CD8-positive, alpha-beta memory T cell (primary cell): ENCODE data around the gene CADM1. TPM values are rescaled to one million over a fixed set of nuclear protein-coding genes. Genes with fewer than 3 reads are reported as not detected.

Experiments used
- CTCF ChIA-PET: fragments of 350-600 bp; sonication (Branson Sonifier 250); formaldehyde crosslinking; loops from one replicate; lab custom pipeline; 2021; ENCODE audit warnings: antibody characterized with exemption; lab: Charles Lee
- POLR2A ChIA-PET: fragments of 350-600 bp; sonication (Branson Sonifier 250); formaldehyde crosslinking; loops from one replicate; lab custom pipeline; 2021; ENCODE audit warnings: antibody characterized with exemption; lab: Charles Lee
- DNase-seq, 5 donors: peaks; one replicate each; pipeline versions ENCODE4 v3.0.0 to v3.0.0-alpha.2; 2020 to 2022; ENCODE audit warnings: mixed read lengths in 1 of 5
- H3K27ac ChIP-seq: one replicate; pipeline ENCODE4 v1.7.0; 2013; ENCODE audit warnings: low read depth, mild to moderate bottlenecking, low read length, moderate library complexity
- H3K27me3 ChIP-seq: 2 replicates; pipeline ENCODE4 v1.7.0; 2013; ENCODE audit warnings: low read length, mild to moderate bottlenecking; ENCODE audit not compliant: insufficient read depth, poor library complexity, severe bottlenecking
- H3K36me3 ChIP-seq: 2 replicates; pipeline ENCODE4 v1.7.0; 2013; ENCODE audit warnings: mild to moderate bottlenecking, low read length, moderate library complexity; ENCODE audit not compliant: insufficient read depth
- H3K4me1 ChIP-seq: 2 replicates; pipeline ENCODE4 v1.7.0; 2013; ENCODE audit warnings: mild to moderate bottlenecking, low read length, moderate library complexity; ENCODE audit not compliant: insufficient read depth
- H3K4me3 ChIP-seq: 2 replicates; pipeline ENCODE4 v1.7.0; 2013; ENCODE audit warnings: mild to moderate bottlenecking, low read length
- H3K9me3 ChIP-seq: 2 replicates; pipeline ENCODE4 v1.7.0; 2013; ENCODE audit warnings: mild to moderate bottlenecking, low read length
- H3K27ac Mint-ChIP-seq, 8 donors: one replicate each; pipeline ENCODE4 v1.8.0; 2020 to 2021; ENCODE audit warnings: mixed read lengths in 8 of 8, mild to moderate bottlenecking in 6 of 8, inconsistent platforms in 3 of 8, moderate library complexity in 3 of 8
- H3K27me3 Mint-ChIP-seq, 2 donors: one replicate each; pipeline ENCODE4 v1.8.0; 2020 to 2021; ENCODE audit warnings: mixed read lengths in 2 of 2, mild to moderate bottlenecking in 1 of 2, moderate library complexity in 1 of 2
- H3K36me3 Mint-ChIP-seq, 3 donors: one replicate each; pipeline ENCODE4 v1.8.0; 2020 to 2021; ENCODE audit warnings: mixed read lengths in 3 of 3, inconsistent platforms in 1 of 3, mild to moderate bottlenecking in 1 of 3
- H3K4me1 Mint-ChIP-seq, 3 donors: one replicate each; pipeline ENCODE4 v1.8.0; 2020 to 2021; ENCODE audit warnings: mixed read lengths in 3 of 3, inconsistent platforms in 1 of 3, mild to moderate bottlenecking in 1 of 3
- H3K4me3 Mint-ChIP-seq, 7 donors: one replicate each; pipeline ENCODE4 v1.8.0; 2020 to 2021; ENCODE audit warnings: mixed read lengths in 7 of 7, mild to moderate bottlenecking in 6 of 7, moderate library complexity in 4 of 7, inconsistent platforms in 2 of 7
- H3K9me3 Mint-ChIP-seq, 5 donors: one replicate each; pipeline ENCODE4 v1.8.0; 2020 to 2022; ENCODE audit warnings: mixed read lengths in 5 of 5, mild to moderate bottlenecking in 3 of 5, moderate library complexity in 2 of 5, inconsistent platforms in 1 of 5
- polyA plus RNA-seq: library from polyadenylated mRNA; unstranded; fragments of 300-500 nt; fragmentation: Illumina TruSeq; gene quantifications from one replicate; pipeline ENCODE4 v1.2.3, GENCODE V29; 2021
- total RNA-seq, 2 experiments: library from RNA; stranded (reverse); gene quantifications; one replicate each; pipeline ENCODE4 v1.2.3, GENCODE V29; 2021

CADM1 gene
- total and polyA plus RNA-seq, 3 experiments from 2014 or later = 0.90 to 2.7 (median 1.1) TPM

DNA sequence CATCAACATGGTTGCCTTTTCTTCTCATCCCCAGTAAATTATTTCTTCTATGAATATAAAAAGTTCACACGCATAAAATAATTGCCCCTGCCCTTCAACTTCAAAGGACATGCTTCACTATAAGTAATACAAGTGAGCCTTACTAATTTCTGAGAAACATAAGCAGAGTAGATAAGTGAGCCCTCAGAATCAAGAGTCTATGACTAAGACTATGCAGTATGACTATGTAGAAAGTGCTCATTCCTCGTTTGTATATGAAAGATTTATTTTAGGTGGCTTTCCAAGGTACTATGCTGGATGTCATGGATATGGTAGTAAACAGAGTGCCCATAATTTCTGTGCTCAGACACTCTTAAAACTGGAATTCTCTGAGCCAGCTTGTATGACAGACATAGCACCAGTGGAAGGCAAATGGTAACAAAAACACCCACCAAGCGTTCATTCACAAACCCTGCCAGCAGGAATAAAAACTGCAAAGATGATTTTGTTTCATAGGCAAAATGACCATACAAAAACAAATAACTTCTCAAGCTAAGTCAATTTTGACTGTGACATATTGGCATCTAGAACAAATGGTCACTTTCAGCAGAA lies 189.8 kb downstream of the CADM1 start:
- Histone ChIP-seq H3K4me1 (no peaks in the 10 kb centered on the region), H3K4me3 (no peak overlapping the region), H3K9me3 (no peaks in the 10 kb centered on the region), H3K27me3 (no peaks in the 10 kb centered on the region), H3K27ac (no peak overlapping the region), H3K36me3 (no peaks in the 10 kb centered on the region)
- Mint-ChIP-seq H3K4me3 (no peak overlapping the region), H3K27ac (no peak overlapping the region), H3K27me3 (peaks cover 0 to 7% of the 10 kb centered on the region in 2 donors), H3K4me1 (no peaks in the 10 kb centered on the region), H3K9me3 (no peaks in the 10 kb centered on the region), H3K36me3 (no peaks in the 10 kb centered on the region)
- CTCF ChIA-PET = no interaction called here
- DNase-seq = no peak
- POLR2A ChIA-PET = no interaction called here

- no peaks in the 10 kb centered on the region for H3K9me3 ChIP-seq
- H3K27ac Mint-ChIP-seq = no peak overlapping the region
Observed at GRCh38 chr11:115313224-115313838, 190.9 kb downstream of the CADM1 start.

GRCh38 chr11:115311949-115312348 lies 192.3 kb downstream of the CADM1 start:
- H3K9me3 ChIP-seq = no peaks in the 10 kb centered on the region
- Mint-ChIP-seq H3K4me3 (no peak overlapping the region), H3K27ac (no peak overlapping the region), H3K4me1 (no peaks in the 10 kb centered on the region), H3K36me3 (no peaks in the 10 kb centered on the region), H3K27me3 (peaks cover 0 to 7% of the 10 kb centered on the region in 2 donors), H3K9me3 (no peaks in the 10 kb centered on the region)
- ChIA-PET CTCF (no interaction called here), POLR2A (no interaction called here)
- no peaks in the 10 kb centered on the region for H3K27me3 ChIP-seq
- no peak for DNase-seq
- H3K4me1 ChIP-seq = no peaks in the 10 kb centered on the region
- H3K27ac ChIP-seq = no peak overlapping the region
- H3K36me3 ChIP-seq = no peaks in the 10 kb centered on the region
- H3K4me3 ChIP-seq = no peak overlapping the region

More at GRCh38 chr11:115313224-115313838, 190.9 kb downstream of the CADM1 start:
- H3K36me3 Mint-ChIP-seq = no peaks in the 10 kb centered on the region
- DNase-seq = no peak
- H3K9me3 Mint-ChIP-seq = no peaks in the 10 kb centered on the region
- no peaks in the 10 kb centered on the region for H3K4me1 Mint-ChIP-seq
- CTCF ChIA-PET = no interaction called here
- POLR2A ChIA-PET = no interaction called here
- peaks cover 0 to 7% of the 10 kb centered on the region in 2 donors for H3K27me3 Mint-ChIP-seq
- Histone ChIP-seq H3K36me3 (no peaks in the 10 kb centered on the region), H3K27ac (no peak overlapping the region), H3K4me3 (no peak overlapping the region), H3K27me3 (no peaks in the 10 kb centered on the region), H3K4me1 (no peaks in the 10 kb centered on the region)
- H3K4me3 Mint-ChIP-seq = no peak overlapping the region

DNA sequence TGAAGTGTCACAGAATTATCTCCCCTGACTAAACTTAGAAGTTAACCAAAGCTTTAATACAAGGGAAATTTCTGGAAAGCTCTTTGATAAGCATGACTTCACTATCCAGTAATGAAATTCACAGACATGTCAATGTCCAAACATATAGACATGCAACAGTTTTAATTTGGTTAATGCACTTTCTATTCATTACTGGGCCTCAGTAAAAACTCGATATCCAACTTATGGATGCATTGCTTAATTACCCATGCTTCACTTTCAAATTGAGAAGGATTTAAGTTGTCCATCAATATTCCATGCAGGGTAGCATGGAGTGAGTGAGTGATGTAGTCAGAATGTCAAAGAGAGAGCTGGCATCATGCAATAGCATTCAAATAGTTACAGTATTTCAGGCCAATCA lies 197.5 kb downstream of the CADM1 start:
- Histone ChIP-seq H3K9me3 (no peaks in the 10 kb centered on the region), H3K4me1 (no peaks in the 10 kb centered on the region), H3K4me3 (no peak overlapping the region), H3K27ac (no peak overlapping the region), H3K27me3 (no peaks in the 10 kb centered on the region), H3K36me3 (no peaks in the 10 kb centered on the region)
- CTCF ChIA-PET = no interaction called here
- DNase-seq = no peak
- H3K9me3 Mint-ChIP-seq = no peaks in the 10 kb centered on the region
- H3K4me3 Mint-ChIP-seq = no peak overlapping the region
- H3K4me1 Mint-ChIP-seq = no peaks in the 10 kb centered on the region
- H3K27me3 Mint-ChIP-seq = no peaks in the 10 kb centered on the region
- POLR2A ChIA-PET = no interaction called here
- no peak overlapping the region for H3K27ac Mint-ChIP-seq
- no peaks in the 10 kb centered on the region for H3K36me3 Mint-ChIP-seq

- no peak overlapping the region for H3K27ac ChIP-seq
- ChIA-PET CTCF (interaction anchor here (1.0 kb wide), 1 partner anchor 20 kb away, joined by 3 read pairs; no protein-coding TSS in a partner anchor), POLR2A (no interaction called here)
- H3K9me3 ChIP-seq = no peaks in the 10 kb centered on the region
- Mint-ChIP-seq H3K36me3 (no peaks in the 10 kb centered on the region), H3K27me3 (no peaks in the 10 kb centered on the region), H3K27ac (no peak overlapping the region), H3K4me3 (no peak overlapping the region), H3K4me1 (no peaks in the 10 kb centered on the region), H3K9me3 (no peaks in the 10 kb centered on the region)
- no peak for DNase-seq
- no peak overlapping the region for H3K4me3 ChIP-seq
- H3K4me1 ChIP-seq = no peaks in the 10 kb centered on the region
- H3K36me3 ChIP-seq = no peaks in the 10 kb centered on the region
- no peaks in the 10 kb centered on the region for H3K27me3 ChIP-seq
Observed at GRCh38 chr11:115304774-115305472, 199.3 kb downstream of the CADM1 start.

- H3K9me3 ChIP-seq = no peaks in the 10 kb centered on the region
- no peaks in the 10 kb centered on the region for H3K9me3 Mint-ChIP-seq
- H3K27ac ChIP-seq = no peak overlapping the region
- H3K36me3 ChIP-seq = no peaks in the 10 kb centered on the region
- H3K4me3 ChIP-seq = no peak overlapping the region
- H3K27me3 Mint-ChIP-seq = no peaks in the 10 kb centered on the region
- H3K27ac Mint-ChIP-seq = no peak overlapping the region
- no peaks in the 10 kb centered on the region for H3K4me1 ChIP-seq
- POLR2A ChIA-PET = no interaction called here
- DNase-seq = no peak
- no peak overlapping the region for H3K4me3 Mint-ChIP-seq
- H3K4me1 Mint-ChIP-seq = no peaks in the 10 kb centered on the region
- no peaks in the 10 kb centered on the region for H3K36me3 Mint-ChIP-seq
- CTCF ChIA-PET = no interaction called here
- no peaks in the 10 kb centered on the region for H3K27me3 ChIP-seq
Observed at GRCh38 chr11:115303929-115304531, 200.2 kb downstream of the CADM1 start.

- Histone ChIP-seq H3K27ac (no peak overlapping the region), H3K9me3 (no peaks in the 10 kb centered on the region), H3K4me3 (no peak overlapping the region), H3K27me3 (no peaks in the 10 kb centered on the region), H3K36me3 (no peaks in the 10 kb centered on the region), H3K4me1 (no peaks in the 10 kb centered on the region)
- no peaks in the 10 kb centered on the region for H3K4me1 Mint-ChIP-seq
- no peak overlapping the region for H3K4me3 Mint-ChIP-seq
- H3K36me3 Mint-ChIP-seq = no peaks in the 10 kb centered on the region
- DNase-seq = no peak
- H3K27ac Mint-ChIP-seq = no peak overlapping the region
- no peaks in the 10 kb centered on the region for H3K9me3 Mint-ChIP-seq
- no peaks in the 10 kb centered on the region for H3K27me3 Mint-ChIP-seq
- ChIA-PET CTCF (no interaction called here), POLR2A (no interaction called here)
Observed at GRCh38 chr11:115302946-115303703, 201.1 kb downstream of the CADM1 start.
